HepG2 (cell line): ENCODE results near the gene TAF3. TPM values are rescaled to one million over a fixed set of nuclear protein-coding genes. Genes with fewer than 3 reads are reported as not detected.

ENCODE experiments used
- ADNP ChIP-seq: sonication (generic); formaldehyde crosslinking; IDR thresholded peaks from 2 replicates; pipeline ENCODE4 v1.4.0; 2020; ENCODE audit warnings: missing genetic modification reagents
- AHR ChIP-seq: IDR thresholded peaks from 2 replicates; pipeline ENCODE4 v1.6.1; 2018; ENCODE audit warnings: missing genetic modification reagents, missing compliant biosample characterization
- CBX2 ChIP-seq, 2 experiments: fragments of 200-600 bp in 1 of 2; sonication (generic); formaldehyde crosslinking in 1 of 2; IDR thresholded peaks; 2 replicates each; pipeline versions ENCODE4 v1.7.0 to v1.8.1; 2018 to 2022; ENCODE audit warnings: low read depth in 2 of 2, low read length in 1 of 2, mild to moderate bottlenecking in 1 of 2, missing genetic modification reagents in 1 of 2
- CCAR2 ChIP-seq: fragments of 200-400 bp; formaldehyde crosslinking; optimal IDR thresholded peaks from 2 replicates; pipeline ENCODE3; 2018; ENCODE audit warnings: low read depth, mild to moderate bottlenecking, low read length, moderate library complexity
- FOSL1 ChIP-seq: sonication (generic); formaldehyde crosslinking; IDR thresholded peaks from 2 replicates; pipeline ENCODE4 v1.9.0; 2021; ENCODE audit warnings: missing genetic modification reagents, borderline replicate concordance
- GABPA ChIP-seq, 2 experiments: IDR thresholded peaks; 2 replicates each; pipeline ENCODE4 v1.6.1; 2011 to 2016; ENCODE audit warnings: low read depth in 2 of 2, low read length in 1 of 2, missing biosample characterization in 1 of 2, missing genetic modification characterization in 1 of 2
- HBP1 ChIP-seq: IDR thresholded peaks from 2 replicates; pipeline ENCODE4 v1.6.1; 2016; ENCODE audit warnings: low read depth, control low read depth
- KDM2A ChIP-seq: sonication (generic); formaldehyde crosslinking; IDR thresholded peaks from 2 replicates; pipeline ENCODE4 v1.4.0; 2020; ENCODE audit warnings: low read depth, missing genetic modification reagents, borderline replicate concordance
- NCOA5 ChIP-seq: sonication (generic); formaldehyde crosslinking; IDR thresholded peaks from 2 replicates; pipeline ENCODE4 v1.4.0; 2020; ENCODE audit warnings: missing genetic modification reagents
- NKX3-1 ChIP-seq: sonication (generic); formaldehyde crosslinking; IDR thresholded peaks from 2 replicates; pipeline ENCODE4 v1.5.0; 2020; ENCODE audit warnings: missing genetic modification reagents
- PLRG1 ChIP-seq: fragments of 450-650 bp; conservative IDR thresholded peaks from 2 replicates; pipeline ENCODE4 v1.6.1; 2016
- SP5 ChIP-seq: IDR thresholded peaks from 2 replicates; pipeline ENCODE4 v1.6.1; 2016; ENCODE audit warnings: low read depth, borderline replicate concordance
- TARDBP ChIP-seq: sonication (generic); formaldehyde crosslinking; IDR thresholded peaks from 2 replicates; pipeline ENCODE4 v1.8.0; 2022; ENCODE audit warnings: mild to moderate bottlenecking, missing genetic modification reagents
- TFE3 ChIP-seq: IDR thresholded peaks from 2 replicates; pipeline ENCODE4 v1.6.1; 2016
- THAP7 ChIP-seq: sonication (generic); formaldehyde crosslinking; IDR thresholded peaks from 2 replicates; pipeline ENCODE4 v1.8.1; 2023; ENCODE audit warnings: mild to moderate bottlenecking, missing genetic modification reagents
- ZFP36L1 ChIP-seq: sonication (generic); formaldehyde crosslinking; IDR thresholded peaks from 2 replicates; pipeline ENCODE4 v1.8.0; 2022; ENCODE audit warnings: mild to moderate bottlenecking, missing genetic modification reagents, moderate library complexity
- ZKSCAN8 ChIP-seq: IDR thresholded peaks from 2 replicates; pipeline ENCODE4 v1.6.1; 2016; ENCODE audit warnings: borderline replicate concordance, missing genetic modification reagents, missing compliant biosample characterization
- ZNF234 ChIP-seq: sonication (generic); formaldehyde crosslinking; conservative IDR thresholded peaks from 2 replicates; pipeline ENCODE4 v1.5.1; 2020; ENCODE audit warnings: mild to moderate bottlenecking, missing genetic modification reagents
- ZNF251 ChIP-seq: sonication (generic); formaldehyde crosslinking; IDR thresholded peaks from 2 replicates; pipeline ENCODE4 v1.9.0; 2021; ENCODE audit warnings: mild to moderate bottlenecking, missing genetic modification reagents
- ZNF329 ChIP-seq: sonication (generic); formaldehyde crosslinking; IDR thresholded peaks from 2 replicates; pipeline ENCODE4 v1.9.0; 2021; ENCODE audit warnings: low read depth, mild to moderate bottlenecking, missing genetic modification reagents
- ZNF34 ChIP-seq: sonication (generic); formaldehyde crosslinking; IDR thresholded peaks from 2 replicates; pipeline ENCODE4 v1.4.0; 2020; ENCODE audit warnings: mild to moderate bottlenecking, missing genetic modification reagents, borderline replicate concordance
- ZNF550 ChIP-seq: sonication (generic); formaldehyde crosslinking; IDR thresholded peaks from 2 replicates; pipeline ENCODE4 v1.4.0; 2020; ENCODE audit warnings: mild to moderate bottlenecking, missing genetic modification reagents, borderline replicate concordance
- ZNF784 ChIP-seq: sonication (generic); formaldehyde crosslinking; IDR thresholded peaks from 2 replicates; pipeline ENCODE4 v1.5.1; 2020; ENCODE audit warnings: missing genetic modification reagents, mild to moderate bottlenecking, borderline replicate concordance
- polyA plus RNA-seq, 8 experiments: library from polyadenylated mRNA; depleted of rRNA in 3 of 8; stranded (reverse) in 7 of 8; unstranded in 1 of 8; fragments of >200 nt; fragmentation: Illumina TruSeq in 4 of 8; extraction: Trizol in 4 of 8; gene quantifications; 2 replicates each; pipeline versions ENCODE4 v1.2.1 to v1.2.3, GENCODE V29; 2011 to 2016; ENCODE audit warnings: low read depth in 4 of 8, missing spikeins in 1 of 8, mixed read lengths in 1 of 8; ENCODE audit not compliant: insufficient read depth in 1 of 8
- total RNA-seq, 5 experiments: library from RNA; depleted of rRNA; stranded (reverse); fragments of >200 nt; fragmentation: Illumina TruSeq; extraction: Trizol; gene quantifications; 2 replicates each; pipeline ENCODE4 v1.2.3, GENCODE V29; 2016; ENCODE audit warnings: low read depth in 1 of 5

TAF3 gene
- total and polyA plus RNA-seq, 2 of the 13 experiments (the other 11 are each of a cell fraction or from before 2014, with no cell fraction given), result 1.7 to 2.9 TPM

- no peak for TF ChIP-seq ZNF784 (CRISPR knock-in tag)
- no peak for TF ChIP-seq PLRG1
- no peak for TF ChIP-seq ZNF34 (CRISPR knock-in tag)
- no peak for TF ChIP-seq NCOA5
- no peak for TF ChIP-seq SP5 (CRISPR knock-in tag)
- no peak for TF ChIP-seq HBP1
- TF ChIP-seq KDM2A (CRISPR knock-in tag), result peak; percentile 64; the same call in 1 of the 2 replicates
- no peak for TF ChIP-seq ADNP (CRISPR knock-in tag)
- no peak for TF ChIP-seq CBX2 (IDR thresholded peaks at IDR 0.05; ENCODE audit: low read depth, low read length)
- no peak for TF ChIP-seq CBX2 (CRISPR knock-in tag; IDR thresholded peaks at IDR 0.05; ENCODE audit: low read depth)
- TF ChIP-seq CCAR2, result no peak
- no peak for TF ChIP-seq NKX3-1 (CRISPR knock-in tag)
- no peak for TF ChIP-seq GABPA (IDR thresholded peaks at IDR 0.05; ENCODE audit: low read depth, low read length)
- TF ChIP-seq GABPA (CRISPR knock-in tag; IDR thresholded peaks at IDR 0.05; ENCODE audit: low read depth), result no peak
- no peak for TF ChIP-seq FOSL1 (CRISPR knock-in tag)
- TF ChIP-seq ZNF550, result no peak
- no peak for TF ChIP-seq AHR (CRISPR knock-in tag)
- no peak for TF ChIP-seq ZNF234 (CRISPR knock-in tag)
- TF ChIP-seq TFE3 (CRISPR knock-in tag), result no peak
- no peak for TF ChIP-seq ZFP36L1 (CRISPR knock-in tag)
- no peak for TF ChIP-seq ZNF251 (CRISPR knock-in tag)
- no peak for TF ChIP-seq ZNF329
- TF ChIP-seq THAP7 (CRISPR knock-in tag), result no peak
- no peak for TF ChIP-seq ZKSCAN8 (CRISPR knock-in tag)
- no peak; the same call in 1 of the 2 replicates for TF ChIP-seq TARDBP
These were observed 90.4 kb downstream of the TAF3 start (continued) for GRCh38 chr10:7908541-7909210.
